Common myeloid progenitor, CD34-positive (primary cell): Measurements from ENCODE around the gene ZCCHC7.

Source experiments
- CTCF ChIA-PET: fragments of 350-600 bp; sonication (Branson Sonifier 250); formaldehyde crosslinking; loops from one replicate; lab custom pipeline; 2021; ENCODE audit warnings: antibody characterized with exemption; lab: Charles Lee
- POLR2A ChIA-PET: fragments of 350-600 bp; sonication (Branson Sonifier 250); formaldehyde crosslinking; loops from one replicate; lab custom pipeline; 2021; ENCODE audit warnings: antibody characterized with exemption; lab: Charles Lee
- DNase-seq, 3 donors: peaks; one replicate each; pipeline versions ENCODE4 v3.0.0 to v3.0.0-alpha.2; 2013
- H3K27ac ChIP-seq, 2 experiments: 1 replicate in 1 of 2; 2 replicates in 1 of 2; pipeline ENCODE4 v1.7.0; 2013; ENCODE audit warnings: inconsistent platforms in 2 of 2, low read length in 2 of 2, mild to moderate bottlenecking in 2 of 2, low read depth in 1 of 2, moderate library complexity in 1 of 2; ENCODE audit not compliant: severe bottlenecking in 2 of 2, insufficient read depth in 1 of 2, poor library complexity in 1 of 2
- H3K27me3 ChIP-seq, 5 experiments: replicated peaks in 2 of 5; 1 replicate in 3 of 5; 2 replicates in 2 of 5; pipeline versions ENCODE4 v1.6.1 to v1.7.0; 2013; ENCODE audit warnings: low read length in 4 of 5, mild to moderate bottlenecking in 2 of 5, moderate library complexity in 2 of 5, inconsistent platforms in 1 of 5; ENCODE audit not compliant: insufficient read depth in 5 of 5, control insufficient read depth in 4 of 5
- H3K36me3 ChIP-seq, 4 experiments: 1 replicate in 2 of 4; 2 replicates in 2 of 4; pipeline versions ENCODE4 v1.6.1 to v1.7.0; 2013; ENCODE audit warnings: low read length in 3 of 4, control low read depth in 1 of 4, mild to moderate bottlenecking in 1 of 4; ENCODE audit not compliant: control insufficient read depth in 4 of 4, insufficient read depth in 4 of 4
- H3K4me1 ChIP-seq, 4 experiments: 1 replicate in 3 of 4; 2 replicates in 1 of 4; pipeline versions ENCODE4 v1.6.1 to v1.7.1; 2013; ENCODE audit warnings: low read length in 3 of 4, mild to moderate bottlenecking in 3 of 4, control low read depth in 1 of 4, inconsistent platforms in 1 of 4, moderate library complexity in 1 of 4; ENCODE audit not compliant: control insufficient read depth in 4 of 4, insufficient read depth in 4 of 4; ENCODE audit errors: control extremely low read depth in 1 of 4
- H3K4me3 ChIP-seq, 7 experiments: 1 replicate in 4 of 7; 2 replicates in 3 of 7; pipeline versions ENCODE4 v1.5.1 to v1.7.0; 2013; ENCODE audit warnings: mild to moderate bottlenecking in 7 of 7, low read length in 6 of 7, moderate library complexity in 6 of 7, inconsistent platforms in 2 of 7, low read depth in 2 of 7, control low read depth in 1 of 7; ENCODE audit not compliant: insufficient read depth in 4 of 7, control insufficient read depth in 1 of 7; ENCODE audit errors: extremely low read depth in 1 of 7
- H3K9me3 ChIP-seq, 5 experiments: 1 replicate in 4 of 5; 2 replicates in 1 of 5; pipeline versions ENCODE4 v1.6.1 to v1.7.1; 2013; ENCODE audit warnings: low read length in 4 of 5, mild to moderate bottlenecking in 2 of 5, inconsistent platforms in 1 of 5, low read depth in 1 of 5, moderate library complexity in 1 of 5; ENCODE audit not compliant: control insufficient read depth in 4 of 5, insufficient read depth in 2 of 5; ENCODE audit errors: control extremely low read depth in 1 of 5
- WGBS: methylation state at CpG from one replicate; pipeline ENCODE4 v1.1.5; 2013; ENCODE audit not compliant: insufficient coverage; 5-methylcytosine and 5-hydroxymethylcytosine counted together

ZCCHC7 gene

GRCh38 chr9:37165644-37166043 lies 45.3 kb downstream of the ZCCHC7 start:
- ChIA-PET POLR2A (no interaction called here), CTCF (interaction anchor here (1.3 kb wide), 1 partner anchor 9 kb away, joined by 3 read pairs; no protein-coding TSS in a partner anchor)
- Histone ChIP-seq H3K36me3 (peaks cover 2 to 15% (median 7%) of the 10 kb centered on the region in 4 experiments), H3K4me1 (no peaks in the 10 kb centered on the region), H3K27ac (no peak overlapping the region), H3K27me3 (no peaks in the 10 kb centered on the region), H3K4me3 (no peak overlapping the region), H3K9me3 (no peaks in the 10 kb centered on the region)
- DNase-seq = no peak
- WGBS = no CpG with 5 or more reads among the region's 1 CpG

GRCh38 chr9:37167456-37168047 lies 47.2 kb downstream of the ZCCHC7 start:
- no peak overlapping the region for H3K27ac ChIP-seq
- ChIA-PET CTCF (no interaction called here), POLR2A (no interaction called here)
- peaks cover 2 to 8% (median 6%) of the 10 kb centered on the region in 4 experiments for H3K36me3 ChIP-seq
- no peaks in the 10 kb centered on the region for H3K27me3 ChIP-seq
- DNase-seq = no peak
- H3K4me3 ChIP-seq = no peak overlapping the region
- no CpG with 5 or more reads among the region's 2 CpGs for WGBS
- no peaks in the 10 kb centered on the region for H3K4me1 ChIP-seq
- no peaks in the 10 kb centered on the region for H3K9me3 ChIP-seq

- H3K4me1 ChIP-seq = no peaks in the 10 kb centered on the region
- no peak overlapping the region for H3K4me3 ChIP-seq
- DNase-seq = no peak
- WGBS = 95% methylated on average over 4 of the region's 4 CpGs
- ChIA-PET POLR2A (no interaction called here), CTCF (no interaction called here)
- H3K27me3 ChIP-seq = no peaks in the 10 kb centered on the region
- H3K27ac ChIP-seq = no peak overlapping the region
- no peaks in the 10 kb centered on the region for H3K9me3 ChIP-seq
- peaks cover 0 to 10% (median 4%) of the 10 kb centered on the region in 4 experiments for H3K36me3 ChIP-seq
These were observed 52.2 kb downstream of the ZCCHC7 start for GRCh38 chr9:37172557-37172956.

- Histone ChIP-seq H3K27ac (no peak overlapping the region), H3K36me3 (peaks cover 0 to 6% (median 1%) of the 10 kb centered on the region in 4 experiments), H3K27me3 (no peaks in the 10 kb centered on the region), H3K4me3 (no peak overlapping the region), H3K4me1 (no peaks in the 10 kb centered on the region), H3K9me3 (no peaks in the 10 kb centered on the region)
- WGBS = no CpG with 5 or more reads among the region's 2 CpGs
- POLR2A ChIA-PET = no interaction called here
- CTCF ChIA-PET = interaction anchor here (1.1 kb wide), 1 partner anchor 19 kb away, joined by 3 read pairs; no protein-coding TSS in a partner anchor
- DNase-seq = no peak
These were observed 53.9 kb downstream of the ZCCHC7 start for GRCh38 chr9:37174247-37174646.

- H3K4me1 ChIP-seq = no peaks in the 10 kb centered on the region
- no peak overlapping the region for H3K4me3 ChIP-seq
- 94% methylated on average over 1 of the region's 2 CpGs for whole genome bisulfite sequencing
- no peaks in the 10 kb centered on the region for H3K27me3 ChIP-seq
- ChIA-PET CTCF (no interaction called here), POLR2A (no interaction called here)
- H3K27ac ChIP-seq = no peak overlapping the region
- no peak for DNase-seq
- H3K9me3 ChIP-seq = no peaks in the 10 kb centered on the region
- H3K36me3 ChIP-seq = peaks cover 0 to 4% (median 1%) of the 10 kb centered on the region in 4 experiments
These were observed 58.4 kb downstream of the ZCCHC7 start for GRCh38 chr9:37178742-37179141.

- DNase-seq = no peak
- H3K27ac ChIP-seq = no peak overlapping the region
- peaks cover 0 to 4% (median 1%) of the 10 kb centered on the region in 4 experiments for H3K36me3 ChIP-seq
- H3K27me3 ChIP-seq = no peaks in the 10 kb centered on the region
- H3K9me3 ChIP-seq = no peaks in the 10 kb centered on the region
- ChIA-PET CTCF (no interaction called here), POLR2A (no interaction called here)
- H3K4me3 ChIP-seq = no peak overlapping the region
- H3K4me1 ChIP-seq = no peaks in the 10 kb centered on the region
- WGBS = 94% methylated on average over 2 of the region's 3 CpGs
These were observed 59.2 kb downstream of the ZCCHC7 start for GRCh38 chr9:37179576-37179975.

- Histone ChIP-seq H3K4me3 (no peak overlapping the region), H3K36me3 (peaks cover 0 to 8% (median 1%) of the 10 kb centered on the region in 4 experiments), H3K27me3 (no peaks in the 10 kb centered on the region), H3K27ac (no peak overlapping the region), H3K9me3 (peaks cover 0 to 3% (median 0%) of the 10 kb centered on the region in 5 experiments), H3K4me1 (no peaks in the 10 kb centered on the region)
- CTCF ChIA-PET = no interaction called here
- no CpG with 5 or more reads among the region's 2 CpGs for WGBS
- no peak for DNase-seq
- POLR2A ChIA-PET = no interaction called here
These were observed 59.8 kb downstream of the ZCCHC7 start for GRCh38 chr9:37180138-37180537.
